ENCODE measurements around the gene ATAD1. TPM values are rescaled to one million over a fixed set of nuclear protein-coding genes. Genes with fewer than 3 reads are reported as not detected.
A peak's percentile ranks its signal among the peaks of the same experiment; 100 is the strongest.
"Not testable (repeated sequence)": the region's sequence is repeated elsewhere in the genome, so short reads cannot be mapped to it uniquely, and the experiment has no call there.

Gene ATAD1
- total RNA-seq, 4 donors from 2014 or later: 29.9 to 40.6 (median 31.5) TPM

DNA sequence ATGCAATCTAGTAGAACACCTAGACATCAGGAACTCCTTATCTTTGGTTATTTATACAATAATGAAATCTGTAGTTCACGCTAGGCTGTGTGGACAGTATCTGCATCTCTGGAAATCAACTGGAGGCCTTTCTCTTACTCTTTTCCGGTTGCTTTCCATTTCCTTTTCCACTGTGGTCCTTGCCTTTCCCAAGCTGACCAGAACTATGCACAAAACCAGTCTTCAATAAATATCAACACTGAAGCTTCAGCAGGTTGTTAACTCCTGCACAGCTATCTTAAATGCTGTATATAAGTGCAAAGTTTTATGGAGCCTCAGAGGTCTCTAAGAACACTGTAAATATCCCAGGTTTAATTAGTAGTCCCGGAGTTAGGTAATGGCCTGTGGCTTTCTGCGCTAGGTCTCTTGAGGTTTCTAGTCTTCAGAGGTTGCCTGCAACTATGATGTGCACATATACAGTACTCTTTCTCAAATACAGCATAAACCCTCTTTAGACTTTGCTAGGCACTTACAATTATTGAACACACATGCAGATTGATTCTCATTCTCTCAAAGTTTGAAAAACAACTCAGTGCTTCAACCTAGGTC is 42.9 kb upstream of the ATAD1 start:
- peaks cover 21% of the 10 kb centered on the region for H3K4me1 ChIP-seq
- TF ChIP-seq EP300 (IDR thresholded peaks at IDR 0.05) (no peak), POLR2AphosphoS5 (IDR thresholded peaks at IDR 0.05) (no peak), POLR2A (IDR thresholded peaks at IDR 0.05) (no peak)
- TF ChIP-seq, protein P1, sequence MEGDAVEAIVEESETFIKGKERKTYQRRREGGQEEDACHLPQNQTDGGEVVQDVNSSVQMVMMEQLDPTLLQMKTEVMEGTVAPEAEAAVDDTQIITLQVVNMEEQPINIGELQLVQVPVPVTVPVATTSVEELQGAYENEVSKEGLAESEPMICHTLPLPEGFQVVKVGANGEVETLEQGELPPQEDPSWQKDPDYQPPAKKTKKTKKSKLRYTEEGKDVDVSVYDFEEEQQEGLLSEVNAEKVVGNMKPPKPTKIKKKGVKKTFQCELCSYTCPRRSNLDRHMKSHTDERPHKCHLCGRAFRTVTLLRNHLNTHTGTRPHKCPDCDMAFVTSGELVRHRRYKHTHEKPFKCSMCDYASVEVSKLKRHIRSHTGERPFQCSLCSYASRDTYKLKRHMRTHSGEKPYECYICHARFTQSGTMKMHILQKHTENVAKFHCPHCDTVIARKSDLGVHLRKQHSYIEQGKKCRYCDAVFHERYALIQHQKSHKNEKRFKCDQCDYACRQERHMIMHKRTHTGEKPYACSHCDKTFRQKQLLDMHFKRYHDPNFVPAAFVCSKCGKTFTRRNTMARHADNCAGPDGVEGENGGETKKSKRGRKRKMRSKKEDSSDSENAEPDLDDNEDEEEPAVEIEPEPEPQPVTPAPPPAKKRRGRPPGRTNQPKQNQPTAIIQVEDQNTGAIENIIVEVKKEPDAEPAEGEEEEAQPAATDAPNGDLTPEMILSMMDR (IDR thresholded peaks at IDR 0.05): no peak
- peak overlapping the region; percentile 97 for H3K27ac ChIP-seq
- no peaks in the 10 kb centered on the region for H3K9me3 ChIP-seq
- H3K27me3 ChIP-seq: no peaks in the 10 kb centered on the region
- no peaks in the 10 kb centered on the region for H3K36me3 ChIP-seq
- WGBS: 73% methylated on average over 4 of the region's 4 CpGs
- H3K4me3 ChIP-seq: peak overlapping the region; percentile 90
- no peak for DNase-seq (ENCODE audit: low spot score in 2 of 2)

DNA sequence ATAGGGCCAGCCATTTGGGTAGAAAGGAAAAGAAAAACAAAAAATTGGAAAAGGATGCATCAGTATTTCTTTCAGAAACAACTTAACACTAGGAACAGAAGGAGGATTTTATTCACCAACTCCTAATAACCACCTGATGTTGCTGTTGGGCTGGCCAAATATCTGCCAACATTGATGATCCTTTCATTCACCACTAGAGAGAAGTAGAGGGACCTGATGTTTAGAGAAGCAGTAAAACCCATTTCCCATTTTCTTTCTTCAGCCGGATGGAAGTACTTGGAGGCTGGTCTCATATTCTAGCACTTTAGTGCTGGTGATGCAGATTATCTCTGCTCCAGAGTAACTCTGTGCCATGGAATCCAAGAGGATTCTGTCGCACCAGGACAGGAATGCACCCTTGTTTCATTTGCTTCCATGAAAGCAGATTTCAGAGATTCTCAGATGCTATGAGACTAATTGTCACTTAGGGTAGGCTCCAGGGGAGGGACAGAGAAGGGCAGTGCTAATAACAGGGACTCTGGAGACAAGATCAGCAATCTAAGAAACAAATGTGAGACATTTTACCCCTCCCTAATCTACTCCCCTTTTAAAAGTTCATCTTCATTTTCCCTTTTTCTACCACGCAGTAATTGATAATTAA is 42.2 kb upstream of the ATAD1 start:
- 38% methylated on average over 3 of the region's 3 CpGs for WGBS
- TF ChIP-seq, protein P1 (IDR thresholded peaks at IDR 0.05): peak in 1 of 2 donors; percentile 48
- no peak for TF ChIP-seq POLR2AphosphoS5 (IDR thresholded peaks at IDR 0.05)
- H3K27ac ChIP-seq: no peak overlapping the region
- H3K27me3 ChIP-seq: no peaks in the 10 kb centered on the region
- no peak for DNase-seq (ENCODE audit: low spot score in 2 of 2)
- no peaks in the 10 kb centered on the region for H3K9me3 ChIP-seq
- H3K4me3 ChIP-seq: no peak overlapping the region
- H3K36me3 ChIP-seq: no peaks in the 10 kb centered on the region
- H3K4me1 ChIP-seq: peaks cover 18% of the 10 kb centered on the region

DNA sequence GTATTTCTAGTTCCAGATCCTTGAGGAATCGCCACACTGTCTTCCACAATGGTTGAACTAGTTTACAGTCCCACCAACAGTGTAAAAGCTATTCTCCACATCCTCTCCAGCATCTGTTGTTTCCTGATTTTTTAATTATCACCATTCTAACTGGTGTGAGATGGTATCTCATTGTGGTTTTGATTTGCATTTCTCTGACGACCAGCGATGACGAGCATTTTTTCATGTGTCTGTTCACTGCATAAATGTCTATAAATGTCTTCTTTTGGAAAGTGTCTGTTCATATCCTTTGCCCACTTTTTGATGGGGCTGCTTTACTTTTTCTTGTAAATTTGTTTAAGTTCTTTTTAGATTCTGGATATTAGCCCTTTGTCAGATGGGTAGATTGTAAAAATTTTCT is 37.6 kb upstream of the ATAD1 start:
- WGBS: 92% methylated on average over 4 of the region's 4 CpGs
- not testable (repeated sequence) for DNase-seq (ENCODE audit: low spot score in 2 of 2); H3K4me1 ChIP-seq; H3K36me3 ChIP-seq; H3K9me3 ChIP-seq; H3K27ac ChIP-seq; H3K27me3 ChIP-seq; H3K4me3 ChIP-seq

DNA sequence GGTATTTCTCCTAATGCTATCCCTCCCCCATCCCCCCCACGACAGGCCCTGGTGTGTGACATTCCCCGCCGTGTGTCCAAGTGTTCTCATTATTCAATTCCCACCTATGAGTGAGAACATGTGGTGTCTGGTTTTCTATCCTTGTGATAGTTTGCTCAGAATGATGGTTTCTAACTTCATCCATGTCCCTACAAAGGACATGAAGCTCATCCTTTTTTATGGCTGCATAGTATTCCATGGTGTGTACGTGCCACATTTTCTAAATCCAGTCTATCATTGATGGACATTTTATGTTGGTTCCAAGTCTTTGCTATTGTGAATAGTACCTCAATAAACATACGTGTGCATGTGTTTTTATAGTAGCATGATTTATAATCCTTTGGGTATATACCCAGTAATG is 37.2 kb upstream of the ATAD1 start:
- H3K9me3 ChIP-seq; H3K27ac ChIP-seq; DNase-seq (ENCODE audit: low spot score in 2 of 2); H3K27me3 ChIP-seq; H3K4me1 ChIP-seq; H3K4me3 ChIP-seq; H3K36me3 ChIP-seq: not testable (repeated sequence)
- over 99% methylated on average over 5 of the region's 5 CpGs for WGBS

DNA sequence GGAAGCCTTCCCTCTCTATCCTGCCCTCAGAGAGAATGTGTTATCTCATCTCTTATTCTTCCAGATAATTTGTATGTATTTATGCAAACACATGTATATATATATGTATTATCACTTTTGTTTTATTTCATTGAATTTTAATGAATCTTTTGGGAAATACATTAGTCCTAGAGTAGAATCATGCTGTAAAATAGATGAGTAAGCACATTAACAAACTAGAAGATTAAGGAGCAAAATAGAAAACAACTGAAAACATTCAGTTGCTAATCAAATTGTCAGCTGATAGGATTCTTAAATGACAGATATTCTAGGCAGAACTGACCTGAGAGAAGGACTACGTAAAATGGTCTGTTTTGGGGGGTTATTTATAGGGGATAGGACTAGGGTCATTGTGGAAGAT is 34.1 kb upstream of the ATAD1 start:
- Histone ChIP-seq H3K27me3 (no peaks in the 10 kb centered on the region), H3K27ac (no peak overlapping the region), H3K36me3 (no peaks in the 10 kb centered on the region), H3K4me3 (no peak overlapping the region), H3K4me1 (no peaks in the 10 kb centered on the region), H3K9me3 (no peaks in the 10 kb centered on the region)
- TF ChIP-seq, protein P1 (IDR thresholded peaks at IDR 0.05): no peak
- TF ChIP-seq EP300 (IDR thresholded peaks at IDR 0.05) (no peak), POLR2A (IDR thresholded peaks at IDR 0.05) (no peak), POLR2AphosphoS5 (IDR thresholded peaks at IDR 0.05) (no peak)
- WGBS: 93% methylated on average over 1 of the region's 1 CpG
- DNase-seq (ENCODE audit: low spot score in 2 of 2): no peak

DNA sequence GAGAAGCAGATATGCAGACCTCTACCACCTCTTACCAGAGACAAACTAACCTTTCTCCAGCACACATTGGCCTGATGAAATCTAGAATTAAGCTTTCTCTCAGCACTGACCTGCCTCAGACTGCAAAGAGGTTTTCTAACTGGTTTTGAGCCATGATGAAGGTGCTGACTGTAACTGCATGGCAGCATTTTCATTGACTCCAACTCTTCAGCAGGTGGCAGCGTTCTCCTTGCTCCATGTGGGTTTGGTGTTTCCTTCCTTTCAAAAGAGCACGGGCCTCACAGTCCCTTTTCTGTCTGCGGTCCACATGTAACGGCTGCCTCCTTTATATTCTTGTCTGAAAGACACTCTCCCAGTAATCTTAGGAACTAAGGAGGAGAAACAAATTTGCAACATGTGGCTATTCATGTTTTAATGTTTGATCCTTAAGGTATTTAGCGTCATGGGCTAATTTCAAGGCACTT is 32.7 kb upstream of the ATAD1 start:
- no peak for DNase-seq (ENCODE audit: low spot score in 2 of 2)
- Histone ChIP-seq H3K4me1 (no peaks in the 10 kb centered on the region), H3K27ac (no peak overlapping the region), H3K4me3 (no peak overlapping the region), H3K36me3 (no peaks in the 10 kb centered on the region), H3K27me3 (no peaks in the 10 kb centered on the region), H3K9me3 (no peaks in the 10 kb centered on the region)
- WGBS: 19% methylated on average over 5 of the region's 5 CpGs
- TF ChIP-seq, protein P1 (IDR thresholded peaks at IDR 0.05): peak; percentile 23 to 44
- TF ChIP-seq POLR2A (IDR thresholded peaks at IDR 0.05): no peak
